H1 (cell line): ENCODE data around the gene NFASC.

Source experiments
- EGR1 ChIP-seq: IDR thresholded peaks from 2 replicates; pipeline ENCODE4 v1.6.1; 2011; ENCODE audit warnings: low read depth, low read length, borderline replicate concordance
- EP300 ChIP-seq, 2 experiments: IDR thresholded peaks; 1 replicate in 1 of 2; 2 replicates in 1 of 2; pipeline ENCODE4 v1.6.1; 2011 to 2012; ENCODE audit warnings: low read depth in 2 of 2, low read length in 2 of 2, mild to moderate bottlenecking in 2 of 2, borderline replicate concordance in 1 of 2, inconsistent platforms in 1 of 2, moderate library complexity in 1 of 2
- SP1 ChIP-seq: IDR thresholded peaks from 2 replicates; pipeline ENCODE4 v1.6.1; 2011; ENCODE audit warnings: low read depth, low read length
- YY1 ChIP-seq: IDR thresholded peaks from 2 replicates; pipeline ENCODE4 v1.6.1; 2011; ENCODE audit warnings: low read depth, mild to moderate bottlenecking, low read length

DNA sequence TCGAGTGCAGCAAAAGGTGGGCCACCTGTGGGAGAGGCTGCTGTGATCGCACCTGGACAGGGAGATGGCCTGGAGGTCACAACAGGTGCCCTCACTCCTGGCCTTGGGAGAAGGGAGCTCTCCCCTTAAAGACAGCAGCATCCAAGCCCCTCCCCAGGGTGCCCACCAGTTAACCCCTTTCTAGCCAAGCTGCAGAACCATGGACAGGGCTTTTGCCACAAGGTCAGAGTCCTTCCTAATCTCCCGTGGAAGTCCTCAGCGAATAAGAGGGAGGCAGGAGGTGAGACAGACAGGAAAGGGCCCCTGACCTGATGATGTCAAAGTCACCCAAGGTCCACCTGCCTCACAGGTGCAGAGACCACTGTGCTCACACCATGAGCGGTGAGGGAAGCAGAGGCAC, 174.1 kb downstream of the NFASC start:
- TF ChIP-seq YY1 (no peak), EP300 (IDR thresholded peaks at IDR 0.05; ENCODE audit: borderline replicate concordance in 1 of 2, low read depth in 2 of 2, low read length in 2 of 2) (no peak), EGR1 (no peak), SP1 (no peak)
